Measurements from ENCODE around the gene LCLAT1.

- TF ChIP-seq CTCF (IDR thresholded peaks at IDR 0.05; ENCODE audit: low read depth, low read length, missing input control), result no peak
- no peak for TF ChIP-seq YY1 (IDR thresholded peaks at IDR 0.05)
- TF ChIP-seq MAX (IDR thresholded peaks at IDR 0.05), result no peak
- TF ChIP-seq FOXA2 (IDR thresholded peaks at IDR 0.05), result no peak
- no peak for TF ChIP-seq REST (IDR thresholded peaks at IDR 0.05)
- no peak for TF ChIP-seq TAF1 (conservative IDR thresholded peaks at IDR 0.05)
- TF ChIP-seq JUND (IDR thresholded peaks at IDR 0.05), result no peak
- no peak for TF ChIP-seq RAD21 (IDR thresholded peaks at IDR 0.05)
- no peak for TF ChIP-seq EGR1 (IDR thresholded peaks at IDR 0.05; ENCODE audit: low read depth in 2 of 2)
- TF ChIP-seq GABPA (IDR thresholded peaks at IDR 0.05 in 1 of 2, conservative IDR thresholded peaks at IDR 0.05 in 1 of 2), result no peak
Observed at GRCh38 chr2:30505500-30506180, 58.6 kb downstream of the LCLAT1 start.
